CD4-positive, alpha-beta T cell treated with Interleukin-4 for 1 hour (primary cell): Measurements from ENCODE around the gene USP51.
"Not testable (repeated sequence)": the region's sequence is repeated elsewhere in the genome, so short reads cannot be mapped to it uniquely, and the experiment has no call there.

Experiments
- DNase-seq, 2 donors: peaks; one replicate each; pipeline ENCODE4 v3.0.0-alpha.2; 2020 to 2022

Gene USP51

DNA sequence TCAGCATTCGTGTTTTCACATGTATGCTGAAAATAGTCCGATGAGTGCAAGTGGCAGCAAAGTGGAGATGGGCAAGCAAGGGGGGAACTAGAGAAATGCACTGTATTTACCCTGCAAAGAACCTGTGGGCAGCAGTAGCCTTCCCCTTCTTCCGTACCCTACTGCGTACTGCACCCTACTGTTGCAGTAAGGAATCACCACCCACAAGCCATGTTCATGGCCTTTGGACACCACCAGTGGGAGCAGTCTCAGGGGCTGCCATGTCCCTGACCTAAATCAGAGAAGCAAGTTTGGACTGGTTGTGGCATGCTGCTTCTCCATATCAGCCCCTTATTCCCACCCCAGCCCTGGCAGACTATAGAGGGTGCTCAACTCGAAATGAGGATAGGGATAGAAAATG, 25.6 kb downstream of the USP51 start:
- DNase-seq: not testable (repeated sequence)

DNA sequence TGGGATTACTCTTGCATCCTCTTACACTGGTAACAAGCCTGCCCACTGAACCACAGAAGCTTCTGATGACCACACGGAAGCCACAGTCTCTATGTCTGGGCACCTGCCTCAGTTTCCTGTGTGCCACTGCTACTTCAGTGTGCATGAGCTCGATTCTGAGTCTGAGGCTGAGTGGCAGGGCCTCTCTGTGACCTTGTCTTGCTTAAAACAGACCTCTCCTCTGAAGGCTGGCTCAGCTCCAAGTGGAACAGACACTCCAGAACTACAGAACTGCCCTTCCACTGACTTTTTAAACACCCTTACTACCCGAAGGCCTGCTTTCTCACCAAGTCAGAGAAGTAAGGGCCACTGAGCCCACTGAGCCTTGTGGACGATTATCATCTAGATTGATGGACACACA, 29.7 kb downstream of the USP51 start:
- DNase-seq: not testable (repeated sequence)

DNA sequence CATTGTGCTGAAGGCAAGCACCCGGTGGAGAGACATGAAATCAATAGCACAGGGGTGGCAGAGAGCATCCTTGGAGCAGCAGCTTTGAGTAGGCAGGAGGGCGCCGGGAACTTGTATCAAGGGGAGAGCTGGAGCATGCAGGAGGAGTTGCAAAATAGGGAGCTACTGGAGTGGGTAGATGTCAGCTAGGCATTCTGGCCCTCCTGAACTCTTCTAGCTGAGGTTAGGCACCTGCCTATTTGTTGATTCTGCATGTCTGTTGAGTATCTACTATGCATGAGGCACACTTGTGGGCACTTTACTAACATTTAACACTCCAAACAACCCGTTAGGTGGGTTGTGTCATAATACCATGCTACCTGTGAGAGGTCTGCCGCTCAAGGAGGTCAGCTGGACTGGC, 30.2 kb downstream of the USP51 start:
- DNase-seq: not testable (repeated sequence)

DNA sequence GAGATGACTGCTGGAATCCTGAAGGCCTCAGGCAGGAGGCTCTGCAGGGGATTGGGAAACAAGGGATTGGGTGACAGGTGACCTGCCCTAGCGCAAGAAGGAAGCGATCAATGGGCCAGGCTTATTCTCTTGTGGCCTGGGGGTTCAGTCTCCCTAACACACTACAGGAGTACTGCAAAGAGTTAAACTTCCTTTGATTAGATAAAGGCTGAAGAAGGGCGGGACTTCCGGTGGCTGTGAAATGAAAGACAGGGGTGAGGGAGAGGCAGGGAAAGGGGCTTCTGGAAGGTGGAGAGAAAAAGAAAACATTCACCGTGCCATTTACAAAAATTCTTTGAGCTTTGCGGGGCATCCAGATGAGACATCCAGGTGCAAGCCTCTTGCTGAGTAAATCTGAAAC, 33.9 kb downstream of the USP51 start:
- not testable (repeated sequence) for DNase-seq

DNA sequence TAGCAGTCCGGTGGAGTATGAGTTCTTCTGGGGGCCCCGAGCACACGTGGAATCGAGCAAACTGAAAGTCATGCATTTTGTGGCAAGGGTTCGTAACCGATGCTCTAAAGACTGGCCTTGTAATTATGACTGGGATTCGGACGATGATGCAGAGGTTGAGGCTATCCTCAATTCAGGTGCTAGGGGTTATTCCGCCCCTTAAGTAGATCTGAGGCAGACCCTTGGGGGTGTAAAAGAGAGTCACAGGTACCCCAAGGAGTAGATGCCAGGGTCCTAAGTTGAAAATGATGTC, 36.9 kb downstream of the USP51 start:
- DNase-seq: no peak

DNA sequence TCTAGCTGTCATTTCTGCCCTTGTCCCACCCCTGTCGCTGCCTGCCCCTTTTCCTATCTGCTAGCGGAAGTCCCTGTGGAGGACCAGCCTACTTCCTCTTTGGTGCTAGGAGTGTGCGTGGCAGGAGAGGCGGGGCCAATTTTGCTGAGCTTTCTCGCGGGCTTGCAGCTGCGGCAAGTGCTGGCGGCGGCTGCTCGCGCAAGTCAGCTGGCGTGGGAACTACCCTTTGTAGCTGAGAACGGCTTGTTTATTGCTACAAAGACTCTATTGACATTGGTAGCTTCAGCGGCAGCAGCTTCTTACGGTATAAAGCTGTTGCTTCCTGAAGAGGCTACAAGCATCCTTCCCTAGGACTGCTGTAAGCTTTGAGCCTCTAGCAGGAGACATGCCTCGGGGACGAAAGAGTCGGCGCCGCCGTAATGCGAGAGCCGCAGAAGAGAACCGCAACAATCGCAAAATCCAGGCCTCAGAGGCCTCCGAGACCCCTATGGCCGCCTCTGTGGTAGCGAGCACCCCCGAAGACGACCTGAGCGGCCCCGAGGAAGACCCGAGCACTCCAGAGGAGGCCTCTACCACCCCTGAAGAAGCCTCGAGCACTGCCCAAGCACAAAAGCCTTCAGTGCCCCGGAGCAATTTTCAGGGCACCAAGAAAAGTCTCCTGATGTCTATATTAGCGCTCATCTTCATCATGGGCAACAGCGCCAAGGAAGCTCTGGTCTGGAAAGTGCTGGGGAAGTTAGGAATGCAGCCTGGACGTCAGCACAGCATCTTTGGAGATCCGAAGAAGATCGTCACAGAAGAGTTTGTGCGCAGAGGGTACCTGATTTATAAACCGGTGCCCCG, 37.4 kb downstream of the USP51 start, which contains the start of gene MAGEH1:
Gene MAGEH1 (plus strand): TSS at position 138 of the 843 bp plus-strand sequence. CDS start 248 bp downstream, at position 386.
- DNase-seq: peak; percentile 83 to 86

DNA sequence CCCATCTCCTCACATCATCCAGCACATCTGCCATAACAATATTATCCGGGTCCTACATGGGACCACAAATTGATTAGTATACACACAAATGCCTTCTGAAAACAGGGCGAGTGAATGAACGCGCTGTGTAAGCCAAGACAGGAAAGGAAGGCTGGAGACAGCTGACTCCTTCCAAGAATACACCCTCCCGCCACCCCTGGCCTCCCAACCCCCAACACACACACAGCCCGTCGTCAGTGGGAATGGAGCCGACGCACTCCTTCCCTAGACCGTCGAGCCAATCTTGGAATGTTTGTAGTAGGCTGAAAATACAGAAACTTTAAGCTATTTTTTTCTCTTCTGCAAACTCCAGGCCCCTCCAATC, 38.0 kb downstream of the USP51 start:
- DNase-seq: no peak

DNA sequence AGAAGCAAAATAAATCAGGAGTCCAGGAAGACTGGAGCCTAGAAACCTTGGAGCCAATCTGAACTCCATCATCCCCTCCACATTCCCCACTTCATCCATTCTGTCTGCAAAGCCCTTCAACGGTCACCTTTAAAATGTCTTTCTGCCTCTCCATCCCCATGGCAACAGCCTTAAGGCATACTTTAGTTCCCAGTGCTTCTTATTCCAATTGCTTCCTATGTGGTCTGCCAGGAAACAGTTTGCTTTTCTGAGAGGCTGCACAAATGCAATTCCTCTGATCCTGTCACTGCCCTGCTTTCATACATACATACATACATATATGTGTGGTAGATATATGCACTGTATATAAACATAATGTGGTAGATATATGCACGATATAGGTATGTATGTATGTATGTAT, 38.5 kb downstream of the USP51 start:
- DNase-seq: no peak

DNA sequence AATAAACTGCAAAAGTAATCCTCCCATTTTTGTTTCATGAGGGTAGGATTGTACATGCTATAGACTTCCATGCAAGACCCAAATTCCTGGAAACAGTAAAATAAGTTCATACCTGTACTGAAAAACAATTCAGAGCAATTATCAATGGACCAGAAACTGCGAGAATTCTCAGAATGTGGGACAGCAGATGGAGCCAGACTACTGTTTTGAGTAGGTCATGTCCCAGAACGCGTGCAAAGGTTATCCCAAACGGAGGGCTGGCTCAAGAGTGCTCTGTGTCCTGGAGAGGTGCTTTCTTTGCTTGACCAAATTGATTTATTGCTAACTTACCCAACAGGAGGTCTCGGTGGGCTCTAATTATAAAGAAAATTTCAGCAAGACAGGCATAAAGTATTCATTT, 39.4 kb downstream of the USP51 start:
- DNase-seq: no peak

DNA sequence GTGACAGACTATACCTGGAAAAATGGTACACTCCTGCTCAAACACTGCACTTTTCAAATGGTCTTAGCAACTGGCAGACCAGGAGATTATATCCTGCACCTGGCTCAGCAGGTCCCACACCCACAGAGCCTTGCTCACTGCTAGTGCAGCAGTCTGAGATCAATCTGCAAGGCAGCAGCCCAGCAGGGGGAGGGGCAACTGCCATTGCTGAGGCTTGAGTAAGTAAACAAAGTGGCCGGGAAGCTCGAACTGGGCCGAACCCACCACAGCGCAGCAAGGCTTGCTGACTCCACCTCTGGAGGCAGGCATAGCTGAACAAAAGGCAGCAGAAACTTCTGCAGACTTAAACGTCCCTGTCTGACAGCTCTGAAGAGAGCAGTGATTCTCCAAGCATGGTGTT, 46.2 kb downstream of the USP51 start:
- DNase-seq: not testable (repeated sequence)
